Measurements from ENCODE around the gene NR2C2.
"Not testable (repeated sequence)": the region's sequence is repeated elsewhere in the genome, so short reads cannot be mapped to it uniquely, and the experiment has no call there.

NR2C2 gene

DNA sequence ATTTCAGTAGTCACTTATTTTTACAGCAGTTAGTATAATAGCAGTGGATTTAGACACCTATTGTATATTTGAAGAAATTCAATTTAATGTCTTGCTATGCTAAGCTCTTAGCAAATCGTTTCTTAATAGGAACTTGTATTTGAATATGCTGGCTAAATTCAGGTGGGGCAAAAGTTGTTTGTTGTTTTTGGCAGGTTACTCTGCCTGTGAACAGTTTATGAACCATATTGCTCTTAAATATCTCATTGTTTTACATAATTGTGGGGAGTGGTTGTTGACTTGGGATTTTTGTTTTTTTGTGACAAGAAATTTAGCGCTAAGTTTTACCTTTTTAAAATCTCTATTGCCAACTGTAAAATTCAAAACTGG is 43.4 kb downstream of the NR2C2 start:
- no peaks in the 10 kb centered on the region for H3K27me3 ChIP-seq (replicated peaks)
- in situ Hi-C loops (cut with HindIII; ENCODE audit: low pct_ligation_motif_present, low sequenced_read_pairs): no loop called here
- H3K4me3 ChIP-seq (ENCODE audit: low read depth, low read length): no peak overlapping the region
- TF ChIP-seq, protein P1, sequence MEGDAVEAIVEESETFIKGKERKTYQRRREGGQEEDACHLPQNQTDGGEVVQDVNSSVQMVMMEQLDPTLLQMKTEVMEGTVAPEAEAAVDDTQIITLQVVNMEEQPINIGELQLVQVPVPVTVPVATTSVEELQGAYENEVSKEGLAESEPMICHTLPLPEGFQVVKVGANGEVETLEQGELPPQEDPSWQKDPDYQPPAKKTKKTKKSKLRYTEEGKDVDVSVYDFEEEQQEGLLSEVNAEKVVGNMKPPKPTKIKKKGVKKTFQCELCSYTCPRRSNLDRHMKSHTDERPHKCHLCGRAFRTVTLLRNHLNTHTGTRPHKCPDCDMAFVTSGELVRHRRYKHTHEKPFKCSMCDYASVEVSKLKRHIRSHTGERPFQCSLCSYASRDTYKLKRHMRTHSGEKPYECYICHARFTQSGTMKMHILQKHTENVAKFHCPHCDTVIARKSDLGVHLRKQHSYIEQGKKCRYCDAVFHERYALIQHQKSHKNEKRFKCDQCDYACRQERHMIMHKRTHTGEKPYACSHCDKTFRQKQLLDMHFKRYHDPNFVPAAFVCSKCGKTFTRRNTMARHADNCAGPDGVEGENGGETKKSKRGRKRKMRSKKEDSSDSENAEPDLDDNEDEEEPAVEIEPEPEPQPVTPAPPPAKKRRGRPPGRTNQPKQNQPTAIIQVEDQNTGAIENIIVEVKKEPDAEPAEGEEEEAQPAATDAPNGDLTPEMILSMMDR (IDR thresholded peaks at IDR 0.05; ENCODE audit: low read depth, low read length, missing control alignments): no peak
- peak overlapping the region; percentile 35 for H3K27ac ChIP-seq
- no peak for DNase-seq
- H3K36me3 ChIP-seq (replicated peaks): no peaks in the 10 kb centered on the region

DNA sequence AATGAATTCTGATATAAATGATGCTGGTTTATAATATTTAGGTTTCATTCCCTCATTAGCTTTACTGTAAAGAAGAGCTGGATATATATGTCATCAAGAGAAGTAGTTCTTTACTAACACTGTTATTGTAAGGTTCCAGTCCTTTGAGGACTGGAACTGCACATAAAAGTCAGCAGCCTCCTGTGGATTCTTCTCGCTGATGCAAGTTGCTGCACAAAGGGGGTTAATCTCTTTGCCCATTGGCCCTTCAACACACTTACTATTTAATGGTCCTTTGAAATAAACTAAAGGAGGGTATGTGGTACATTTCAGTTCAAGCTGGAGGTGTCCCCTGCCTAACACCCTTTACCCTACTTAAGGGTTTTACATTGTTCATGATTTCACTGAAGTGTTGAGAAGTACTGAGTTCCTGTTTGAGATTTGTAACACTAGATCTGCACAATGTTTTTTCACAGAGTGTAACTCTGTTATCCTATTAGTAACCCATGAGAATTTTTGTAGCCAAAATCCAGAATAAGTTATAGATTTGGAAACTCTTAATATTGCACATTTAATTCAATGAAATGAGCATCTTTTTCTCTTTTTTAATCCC is 43.9 kb downstream of the NR2C2 start:
- Histone ChIP-seq H3K27me3 (replicated peaks) (no peaks in the 10 kb centered on the region), H3K36me3 (replicated peaks) (no peaks in the 10 kb centered on the region), H3K4me3 (ENCODE audit: low read depth, low read length) (no peak overlapping the region), H3K27ac (no peak overlapping the region)
- DNase-seq: no peak
- in situ Hi-C loops (cut with HindIII; ENCODE audit: low pct_ligation_motif_present, low sequenced_read_pairs): no loop called here
- TF ChIP-seq, protein P1 (IDR thresholded peaks at IDR 0.05; ENCODE audit: low read depth, low read length, missing control alignments): no peak

DNA sequence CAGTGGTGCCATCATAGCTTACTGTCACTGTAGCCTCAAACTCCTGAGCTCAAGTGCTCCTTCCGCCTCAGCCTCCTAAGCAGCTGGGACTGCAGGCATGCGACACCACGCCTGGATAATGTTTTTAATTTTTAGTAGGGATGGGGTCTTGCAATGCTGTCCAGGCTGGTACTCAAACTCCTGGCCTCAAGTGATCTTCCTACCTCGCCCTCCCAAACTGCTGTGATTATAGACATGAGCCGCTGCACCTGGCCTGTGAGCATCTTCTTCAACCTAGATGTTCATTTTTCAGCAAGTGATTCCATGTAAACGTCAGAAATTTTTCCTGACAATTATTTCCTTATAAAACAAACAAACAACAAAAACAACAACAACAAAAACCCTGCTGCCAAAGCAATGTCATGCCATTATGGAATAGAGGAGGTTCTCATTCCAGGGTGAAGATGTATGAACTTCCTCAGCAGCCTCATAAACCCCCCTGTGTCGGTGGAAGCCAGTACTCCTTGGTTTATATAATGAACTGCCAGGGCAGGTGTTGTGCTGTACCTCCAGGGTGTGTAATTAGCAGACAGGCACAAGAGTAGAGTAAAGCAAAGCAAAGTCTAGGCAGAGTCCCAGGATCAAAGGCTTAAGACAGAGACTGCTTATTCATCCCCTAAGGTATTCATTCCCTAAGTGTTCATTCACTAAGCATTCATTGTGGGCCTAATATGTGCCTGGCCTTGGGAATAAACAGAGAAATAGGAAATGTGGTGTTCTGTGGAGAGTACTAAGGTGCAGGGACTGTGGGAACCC is 44.6 kb downstream of the NR2C2 start:
- Histone ChIP-seq H3K36me3 (replicated peaks) (no peaks in the 10 kb centered on the region), H3K27ac (no peak overlapping the region), H3K27me3 (replicated peaks) (no peaks in the 10 kb centered on the region), H3K4me3 (ENCODE audit: low read depth, low read length) (no peak overlapping the region)
- in situ Hi-C loops (cut with HindIII; ENCODE audit: low pct_ligation_motif_present, low sequenced_read_pairs): no loop called here
- no peak for DNase-seq
- TF ChIP-seq, protein P1 (IDR thresholded peaks at IDR 0.05; ENCODE audit: low read depth, low read length, missing control alignments): no peak

DNA sequence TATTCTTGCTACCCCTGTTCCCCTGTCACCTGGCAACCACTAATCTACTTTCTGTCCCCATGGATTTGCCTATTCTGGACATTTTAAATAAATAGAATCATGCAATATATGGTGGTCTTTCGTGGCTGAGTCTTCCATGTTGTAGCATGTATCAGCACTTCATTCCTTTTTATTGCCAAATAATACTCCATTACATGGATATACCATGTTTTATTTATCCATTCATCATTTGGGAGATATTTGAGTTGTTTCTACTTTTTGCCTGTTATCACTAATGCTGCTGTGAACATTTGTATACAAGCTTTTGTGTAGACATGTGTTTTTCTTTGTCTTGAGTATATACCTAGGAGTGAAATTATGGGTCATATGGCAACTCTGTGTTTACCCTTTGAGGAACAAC is 50.6 kb downstream of the NR2C2 start:
- in situ Hi-C loops (cut with HindIII; ENCODE audit: low pct_ligation_motif_present, low sequenced_read_pairs): no loop called here

DNA sequence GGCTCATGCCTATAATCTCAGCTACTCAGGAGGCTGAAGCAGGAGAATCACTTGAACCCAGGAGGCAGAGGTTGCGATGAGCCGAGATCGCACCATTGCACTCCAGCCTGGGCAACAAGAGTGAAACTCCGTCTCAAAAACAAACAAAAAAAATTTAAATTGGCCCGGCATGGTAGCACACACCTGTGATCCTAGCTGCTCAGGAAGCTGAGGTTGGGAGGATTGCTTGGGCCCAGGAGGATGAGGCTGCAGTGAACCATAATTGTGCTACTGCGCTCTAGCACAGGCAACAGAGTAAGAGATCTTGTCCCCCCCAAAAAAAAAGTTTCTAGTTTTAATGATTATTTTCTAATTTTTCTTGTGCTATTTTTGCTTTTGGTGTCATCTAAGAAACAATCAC is 51.8 kb downstream of the NR2C2 start:
- H3K4me3 ChIP-seq (ENCODE audit: low read depth, low read length); H3K27me3 ChIP-seq (replicated peaks); DNase-seq; H3K36me3 ChIP-seq (replicated peaks); in situ Hi-C loops (cut with HindIII; ENCODE audit: low pct_ligation_motif_present, low sequenced_read_pairs); H3K27ac ChIP-seq: not testable (repeated sequence)

More for the DNA sequence above, 50.6 kb downstream of the NR2C2 start:
- no peak for DNase-seq
- Histone ChIP-seq H3K4me3 (ENCODE audit: low read depth, low read length) (no peak overlapping the region), H3K27ac (no peak overlapping the region), H3K27me3 (replicated peaks) (no peaks in the 10 kb centered on the region), H3K36me3 (replicated peaks) (no peaks in the 10 kb centered on the region)
- TF ChIP-seq, protein P1 (IDR thresholded peaks at IDR 0.05; ENCODE audit: low read depth, low read length, missing control alignments): no peak

DNA sequence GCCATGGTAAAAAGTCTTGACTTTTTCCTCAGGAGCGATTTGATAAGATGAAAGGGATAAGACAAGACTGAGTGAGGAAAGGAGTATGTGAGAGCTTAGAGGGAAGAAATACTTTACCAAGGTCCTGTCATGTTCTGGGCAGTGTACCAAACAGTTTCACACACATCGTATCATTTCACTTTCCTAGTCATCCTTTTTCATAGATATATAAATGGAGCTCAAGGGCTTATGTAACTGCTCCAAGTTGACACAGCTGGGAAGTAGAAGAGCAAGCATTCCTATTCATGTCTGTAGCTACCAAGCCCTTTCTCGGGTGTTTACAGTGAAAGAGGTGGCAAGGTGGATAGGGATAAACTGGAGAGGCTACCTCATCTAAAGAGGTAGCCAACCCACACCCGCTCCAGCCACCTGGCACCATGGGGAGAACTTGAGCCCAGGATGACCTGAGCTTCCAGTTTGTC is 60.3 kb downstream of the NR2C2 start:
- Histone ChIP-seq H3K4me3 (ENCODE audit: low read depth, low read length) (no peak overlapping the region), H3K36me3 (replicated peaks) (no peaks in the 10 kb centered on the region), H3K27ac (peak overlapping the region; percentile 34), H3K27me3 (replicated peaks) (no peaks in the 10 kb centered on the region)
- in situ Hi-C loops (cut with HindIII; ENCODE audit: low pct_ligation_motif_present, low sequenced_read_pairs): no loop called here
- TF ChIP-seq, protein P1 (IDR thresholded peaks at IDR 0.05; ENCODE audit: low read depth, low read length, missing control alignments): no peak
- DNase-seq: peak; percentile 64
